Adipocyte (in vitro differentiated cells): ENCODE data around the gene HS1BP3.

Experiments used
- DNase-seq: peaks from one replicate; pipeline ENCODE4 v3.0.0-alpha.2; 2015; ENCODE audit warnings: low read depth
- H3K27me3 ChIP-seq: replicated peaks from 2 replicates; pipeline ENCODE4 v1.7.0; 2013; ENCODE audit warnings: mild to moderate bottlenecking, low read length, moderate library complexity; ENCODE audit not compliant: control insufficient read depth, insufficient read depth
- H3K36me3 ChIP-seq: 2 replicates; pipeline ENCODE4 v1.7.0; 2013; ENCODE audit warnings: low read length, mild to moderate bottlenecking, moderate library complexity; ENCODE audit not compliant: control insufficient read depth, insufficient read depth, severe bottlenecking
- H3K4me1 ChIP-seq: 2 replicates; pipeline ENCODE4 v1.7.0; 2013; ENCODE audit warnings: mild to moderate bottlenecking, low read length, moderate library complexity; ENCODE audit not compliant: control insufficient read depth, insufficient read depth
- H3K4me3 ChIP-seq: 2 replicates; pipeline ENCODE4 v1.7.0; 2013; ENCODE audit warnings: mild to moderate bottlenecking, low read length, moderate library complexity
- H3K9ac ChIP-seq: 2 replicates; pipeline ENCODE4 v1.7.0; 2013; ENCODE audit warnings: mild to moderate bottlenecking, low read length, moderate library complexity
- H3K9me3 ChIP-seq: 2 replicates; pipeline ENCODE4 v1.7.0; 2013; ENCODE audit warnings: mild to moderate bottlenecking, low read length, moderate library complexity; ENCODE audit not compliant: control insufficient read depth

The HS1BP3 gene

DNA sequence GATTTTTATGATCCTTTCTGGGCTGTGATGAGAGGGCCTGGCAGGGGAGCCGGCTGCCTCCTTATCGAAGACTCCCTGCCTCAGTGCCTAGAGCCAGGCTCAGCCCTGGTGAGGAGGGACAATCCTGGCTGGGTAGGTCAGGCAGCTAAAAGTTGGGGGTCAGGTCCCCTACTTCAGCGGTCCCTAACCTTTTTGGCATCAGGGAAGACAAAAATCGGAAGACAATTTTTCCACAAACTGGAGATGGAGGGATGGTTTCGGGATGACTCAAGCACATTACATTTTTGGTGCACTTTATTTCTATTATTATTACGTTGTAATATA lies 53.1 kb downstream of the HS1BP3 start:
- Histone ChIP-seq H3K4me3 (no peak overlapping the region), H3K4me1 (peaks cover 73% of the 10 kb centered on the region), H3K36me3 (no peaks in the 10 kb centered on the region), H3K27me3 (no peaks in the 10 kb centered on the region), H3K9me3 (no peaks in the 10 kb centered on the region), H3K9ac (peak overlapping the region; percentile 71)
- DNase-seq: no peak

DNA sequence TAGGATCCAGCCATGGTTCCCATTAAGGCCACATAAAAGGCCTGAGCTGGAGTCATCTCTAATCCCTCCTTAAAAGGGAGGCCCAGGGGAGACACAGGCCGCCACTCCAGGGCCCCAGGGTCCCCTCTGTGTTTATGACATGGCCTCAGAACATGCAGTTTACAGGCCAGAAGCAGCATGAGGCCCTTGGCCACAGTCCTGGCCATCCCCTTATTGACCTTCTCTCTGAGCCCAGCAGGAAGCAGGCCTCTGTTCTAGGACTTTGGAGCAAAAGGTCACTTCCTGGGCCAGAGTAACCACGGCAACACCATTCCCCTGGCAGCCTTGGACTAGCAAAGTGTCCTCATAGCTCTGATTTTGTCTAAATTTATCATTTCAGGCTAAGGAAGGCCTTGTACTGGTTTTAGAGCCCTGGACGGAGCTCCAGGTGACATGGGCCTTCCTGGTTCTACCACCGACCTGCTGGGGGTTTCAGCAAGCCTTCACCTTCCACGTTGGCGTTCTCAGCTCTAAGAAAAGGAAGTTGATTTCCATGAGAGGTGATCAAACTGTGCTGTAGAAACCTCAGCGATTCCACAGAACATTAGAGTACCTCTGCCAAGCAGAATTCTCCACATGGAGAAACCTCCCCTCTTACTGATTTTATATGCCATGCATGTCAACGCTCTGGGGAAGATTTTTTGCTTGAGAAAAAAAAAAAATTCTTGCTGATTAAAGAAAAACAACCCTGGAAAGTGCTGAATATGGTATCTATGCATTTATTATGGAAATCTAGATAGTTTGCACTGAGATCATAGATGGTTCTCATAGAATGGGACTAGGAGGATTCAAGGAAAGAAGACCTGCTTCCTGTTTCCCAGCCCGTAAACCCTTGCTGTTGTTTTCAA lies 53.7 kb downstream of the HS1BP3 start:
- Histone ChIP-seq H3K4me3 (no peak overlapping the region), H3K9me3 (no peaks in the 10 kb centered on the region), H3K27me3 (no peaks in the 10 kb centered on the region), H3K36me3 (no peaks in the 10 kb centered on the region), H3K4me1 (peaks cover 78% of the 10 kb centered on the region), H3K9ac (peak overlapping the region; percentile 71)
- no peak for DNase-seq

DNA sequence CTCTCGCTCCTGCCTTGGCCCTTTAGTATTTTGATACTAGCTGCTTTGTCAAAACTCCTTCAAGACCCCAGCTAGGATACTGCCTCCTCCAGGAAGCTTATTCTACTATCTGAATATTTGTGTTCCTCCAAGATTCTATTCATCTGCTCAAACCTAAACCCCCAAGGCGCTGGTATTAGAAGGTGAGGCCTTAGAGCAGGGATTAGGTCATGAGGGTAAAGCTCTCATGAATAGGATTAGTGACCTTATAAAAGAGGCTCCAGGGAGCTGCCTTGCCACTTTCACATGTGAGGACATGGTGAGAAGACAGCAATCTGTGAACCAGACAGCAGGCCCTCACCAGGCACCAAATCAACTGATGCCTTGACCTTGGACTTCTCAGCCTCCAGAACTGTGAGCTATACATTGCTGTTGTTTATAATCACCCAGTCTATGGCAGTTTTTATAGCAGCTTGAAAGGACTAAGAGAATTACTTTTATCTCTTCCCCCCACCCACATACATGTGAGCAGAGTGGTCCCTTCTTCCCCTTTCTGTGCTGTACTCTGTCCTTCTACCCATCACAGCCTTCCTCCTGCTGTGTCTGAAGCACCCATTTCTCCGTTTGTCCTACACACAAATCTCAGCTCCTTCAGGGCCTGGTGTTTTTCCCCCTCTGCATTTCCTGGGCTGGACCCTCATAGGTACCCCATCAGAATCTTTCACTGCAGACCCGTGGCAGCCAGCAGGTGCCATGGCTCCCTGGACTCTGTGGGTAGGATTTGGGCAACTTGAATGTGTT lies 54.5 kb downstream of the HS1BP3 start:
- Histone ChIP-seq H3K4me1 (peaks cover 73% of the 10 kb centered on the region), H3K27me3 (no peaks in the 10 kb centered on the region), H3K9me3 (no peaks in the 10 kb centered on the region), H3K4me3 (peak overlapping the region; percentile 8), H3K36me3 (no peaks in the 10 kb centered on the region), H3K9ac (peak overlapping the region; percentile 71)
- DNase-seq: no peak

DNA sequence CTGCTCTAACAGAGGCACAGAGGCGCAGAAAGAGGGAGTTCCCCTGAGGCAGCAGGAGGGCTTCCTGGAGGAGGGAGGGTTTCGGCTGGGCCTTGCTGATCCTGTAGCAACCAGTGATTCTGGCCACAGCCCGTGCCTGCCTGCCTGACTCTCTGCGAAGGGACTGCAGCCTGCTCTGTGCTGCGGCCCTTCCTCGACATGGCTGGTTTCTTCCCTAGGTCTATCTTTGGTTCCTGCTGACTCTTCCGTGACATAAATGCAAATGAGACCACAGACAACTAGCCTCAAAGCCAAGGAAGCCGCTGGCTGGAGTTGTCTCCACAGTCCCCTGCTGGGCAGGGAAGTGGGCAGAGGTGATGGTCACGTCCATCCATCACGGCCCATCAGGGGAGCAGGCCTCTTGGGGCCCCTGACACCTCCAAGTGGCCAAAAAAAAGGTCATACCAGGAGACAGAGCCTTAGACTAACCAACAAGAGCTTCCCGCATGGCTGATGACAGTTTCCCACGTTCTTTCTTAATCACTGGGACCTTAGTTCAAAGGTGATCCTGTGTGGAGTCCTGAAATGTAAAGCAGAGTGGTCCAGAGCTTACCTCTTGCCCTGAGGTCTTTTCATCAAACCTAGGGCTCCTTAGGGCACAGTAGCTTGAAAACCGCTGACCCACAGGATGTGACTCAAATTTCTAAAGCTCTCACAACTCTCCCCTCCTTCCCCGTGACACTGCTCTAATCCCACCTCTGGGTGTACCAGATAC lies 55.3 kb downstream of the HS1BP3 start:
- Histone ChIP-seq H3K27me3 (no peaks in the 10 kb centered on the region), H3K9ac (no peak overlapping the region), H3K4me3 (no peak overlapping the region), H3K36me3 (no peaks in the 10 kb centered on the region), H3K4me1 (peaks cover 70% of the 10 kb centered on the region), H3K9me3 (no peaks in the 10 kb centered on the region)
- DNase-seq: no peak

DNA sequence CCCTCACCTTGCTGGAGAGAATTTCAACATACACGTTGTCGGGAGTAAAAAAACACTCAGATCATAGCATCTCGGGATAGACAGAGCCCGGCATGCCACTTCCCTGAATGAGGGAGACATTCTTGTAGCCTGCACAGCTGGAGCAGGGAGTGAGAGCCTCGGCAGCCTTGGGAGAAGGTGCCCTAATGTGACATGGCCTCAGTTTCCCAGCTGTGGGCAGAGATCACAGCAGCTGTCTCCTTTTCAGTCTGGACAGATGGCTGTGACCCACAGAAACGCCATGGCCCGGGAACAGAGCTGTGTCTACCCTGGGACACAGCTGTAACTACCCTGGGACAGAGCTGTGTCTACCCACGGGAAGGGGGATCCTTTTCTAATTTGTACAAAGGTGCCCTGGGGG lies 55.9 kb downstream of the HS1BP3 start:
- Histone ChIP-seq H3K4me3 (no peak overlapping the region), H3K4me1 (peaks cover 68% of the 10 kb centered on the region), H3K9me3 (no peaks in the 10 kb centered on the region), H3K36me3 (no peaks in the 10 kb centered on the region), H3K9ac (peak overlapping the region; percentile 10), H3K27me3 (no peaks in the 10 kb centered on the region)
- no peak for DNase-seq

DNA sequence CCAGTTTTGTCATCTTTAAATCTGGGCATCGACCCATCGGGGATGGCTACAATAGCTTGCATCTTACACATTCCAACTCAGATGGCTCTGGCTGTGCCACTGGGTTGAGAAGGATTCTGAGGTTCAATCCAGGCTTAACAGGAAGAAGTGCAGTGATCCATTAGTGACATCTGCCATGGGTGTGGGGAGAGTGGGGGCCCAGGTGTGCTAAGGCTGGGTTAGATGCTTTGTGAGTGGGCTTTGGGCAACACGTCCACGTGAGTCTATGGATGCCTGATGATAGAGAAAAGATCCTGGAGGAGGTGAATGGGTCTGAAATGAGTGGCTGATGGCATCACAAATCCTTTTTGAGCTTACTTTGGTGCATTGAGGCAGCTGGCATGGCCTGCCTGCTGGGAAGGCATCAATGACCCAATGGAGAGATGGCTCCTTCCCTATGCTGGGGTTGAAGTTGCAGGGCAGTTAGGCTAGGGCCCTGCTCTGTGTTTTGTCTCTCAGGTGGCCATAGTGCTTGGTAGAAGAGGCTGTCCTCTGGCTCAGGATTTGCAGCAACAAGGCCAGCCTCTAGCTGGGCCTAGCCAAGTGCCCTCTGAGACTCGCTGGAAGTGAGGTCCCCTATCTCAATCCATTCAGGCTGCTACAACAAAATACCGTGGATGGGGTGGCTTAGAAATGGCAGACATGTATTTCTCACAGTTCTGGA lies 56.7 kb downstream of the HS1BP3 start:
- Histone ChIP-seq H3K27me3 (no peaks in the 10 kb centered on the region), H3K4me3 (no peak overlapping the region), H3K9me3 (no peaks in the 10 kb centered on the region), H3K36me3 (no peaks in the 10 kb centered on the region), H3K9ac (peak overlapping the region; percentile 62), H3K4me1 (peaks cover 68% of the 10 kb centered on the region)
- no peak for DNase-seq

DNA sequence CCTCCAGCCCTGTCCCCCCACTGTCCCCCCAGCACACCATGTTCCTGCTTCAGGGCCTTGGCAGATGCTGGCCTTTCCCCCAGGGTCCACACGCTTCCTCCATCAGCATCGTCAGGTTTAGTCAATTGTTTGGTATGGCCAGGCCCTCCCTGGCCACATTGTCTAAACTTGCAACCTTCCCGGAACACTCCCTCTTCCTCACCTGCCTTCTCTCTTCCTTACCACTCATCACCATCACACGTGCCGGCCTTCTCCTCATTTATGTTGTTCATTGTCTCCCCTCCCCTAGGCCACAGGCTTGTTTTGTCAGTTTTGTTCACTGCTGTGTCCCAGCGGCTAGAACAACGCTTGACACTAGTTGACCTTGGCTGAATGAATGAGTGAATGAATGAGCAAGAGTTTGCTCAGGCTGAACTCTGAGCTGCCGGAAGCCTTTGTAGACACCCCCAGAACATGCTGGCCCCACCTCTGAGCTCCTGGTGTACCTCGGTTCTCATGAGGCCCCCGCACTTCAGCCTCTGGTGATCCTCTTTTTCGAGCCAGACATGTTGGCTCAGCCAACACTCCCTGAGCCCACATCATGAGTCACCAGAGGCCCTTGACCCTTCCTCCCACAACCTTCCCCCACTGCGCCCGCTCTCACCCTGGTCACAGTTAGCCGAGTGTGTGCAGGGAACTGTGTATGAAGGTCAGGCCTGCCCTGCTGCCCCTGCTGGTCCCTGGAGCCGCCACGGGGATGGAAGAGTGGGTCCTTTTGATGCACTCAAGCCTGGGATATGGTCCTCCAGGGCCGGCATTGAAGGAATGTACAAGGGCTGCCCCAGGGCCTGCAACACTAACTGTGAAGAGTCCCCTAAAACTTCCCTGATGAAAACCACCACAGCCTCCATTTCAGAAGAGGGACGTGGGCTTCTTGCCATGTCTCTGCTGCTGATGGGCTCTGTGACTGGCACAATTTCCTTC lies 57.5 kb downstream of the HS1BP3 start:
- Histone ChIP-seq H3K9ac (peak overlapping the region; percentile 71), H3K36me3 (no peaks in the 10 kb centered on the region), H3K27me3 (no peaks in the 10 kb centered on the region), H3K4me1 (peaks cover 64% of the 10 kb centered on the region), H3K9me3 (no peaks in the 10 kb centered on the region), H3K4me3 (no peak overlapping the region)
- peak; percentile 74 for DNase-seq

DNA sequence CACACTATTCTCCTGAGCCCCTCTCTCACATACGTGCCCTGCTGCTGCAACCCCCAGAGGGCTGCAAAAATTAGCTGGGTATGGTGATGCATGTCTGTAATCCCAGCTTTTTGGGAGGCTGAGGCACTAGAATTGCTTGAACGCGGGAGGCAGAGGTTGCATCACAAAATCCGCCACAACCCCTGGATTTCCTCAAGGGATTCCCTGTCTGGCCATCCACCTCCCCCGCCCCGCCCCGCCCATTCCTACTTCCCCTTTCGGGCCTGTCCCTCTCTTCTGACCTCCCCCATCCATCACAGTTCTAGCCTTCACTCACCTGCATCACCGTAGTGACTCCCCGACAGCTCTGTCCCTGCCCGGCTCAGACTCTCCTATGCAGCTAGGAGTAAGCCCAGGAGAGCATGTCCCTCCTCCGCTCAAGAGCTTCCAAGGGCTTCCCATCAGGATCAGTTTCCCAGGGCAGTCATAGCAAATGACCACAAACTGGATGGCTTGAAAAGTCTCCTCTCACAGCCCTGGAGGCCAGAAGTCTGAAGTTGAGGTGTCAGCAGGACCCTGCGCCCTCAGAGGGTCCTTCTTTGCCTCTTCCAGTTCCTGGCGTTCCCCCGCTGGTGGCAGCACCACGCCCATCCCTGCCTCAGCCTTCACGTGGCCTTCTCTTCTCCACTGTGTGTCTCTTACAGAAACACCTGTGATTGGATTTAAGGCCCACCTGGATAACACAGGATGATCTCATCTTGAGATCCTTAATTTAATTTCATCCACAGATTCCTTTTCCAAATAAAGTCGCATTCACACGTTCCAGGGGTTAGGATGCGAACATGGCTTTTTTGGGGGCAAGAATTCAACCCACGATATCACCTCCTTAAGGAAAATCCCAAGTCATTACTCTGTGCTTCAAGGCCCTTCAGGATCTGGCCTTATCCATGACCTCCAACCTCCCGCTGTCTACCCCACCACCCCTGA lies 58.5 kb downstream of the HS1BP3 start:
- Histone ChIP-seq H3K9ac (peak overlapping the region; percentile 71), H3K4me1 (peaks cover 55% of the 10 kb centered on the region), H3K9me3 (no peaks in the 10 kb centered on the region), H3K4me3 (no peak overlapping the region), H3K27me3 (no peaks in the 10 kb centered on the region), H3K36me3 (no peaks in the 10 kb centered on the region)
- no peak for DNase-seq

DNA sequence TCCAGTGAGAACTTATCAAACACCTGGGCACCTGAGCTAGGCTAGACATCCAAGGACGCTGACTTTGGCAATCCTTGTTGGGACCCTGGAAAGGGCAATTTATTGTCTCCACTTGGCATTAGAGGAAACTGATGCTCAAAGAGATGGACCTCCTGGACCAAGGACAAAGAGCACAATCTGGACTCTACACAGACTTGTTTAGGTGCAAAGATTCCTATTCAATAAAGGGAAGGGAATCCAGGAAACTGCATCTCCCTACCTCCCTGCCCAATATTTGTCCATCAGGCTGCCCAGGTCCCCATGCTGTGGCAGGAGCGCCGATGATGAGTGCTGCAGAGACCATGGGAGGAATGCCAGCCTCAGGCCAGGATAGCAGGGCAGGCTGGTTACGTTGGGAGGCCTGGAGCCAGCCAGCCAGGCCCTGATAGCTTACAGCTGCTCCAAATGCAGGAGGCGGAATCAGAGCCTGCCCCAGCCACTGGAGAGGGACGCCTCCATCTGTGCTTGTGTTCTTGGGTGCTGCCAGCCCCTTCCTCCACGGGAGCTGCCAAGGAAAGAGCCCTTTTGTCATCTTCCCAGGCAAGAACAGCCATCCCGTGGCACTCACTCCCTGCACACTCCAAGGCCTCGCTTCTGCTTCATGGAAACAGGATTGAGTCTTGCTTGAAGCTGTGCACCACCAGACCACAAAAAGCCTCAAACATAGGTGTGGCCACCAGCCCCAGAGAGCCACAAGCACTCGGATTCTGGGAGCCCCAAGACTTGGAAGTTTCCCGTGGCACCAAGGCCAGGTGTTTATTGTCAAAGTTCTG lies 60.0 kb downstream of the HS1BP3 start:
- H3K9me3 ChIP-seq: no peaks in the 10 kb centered on the region
- DNase-seq: no peak
- no peak overlapping the region for H3K9ac ChIP-seq
- H3K4me1 ChIP-seq: peaks cover 46% of the 10 kb centered on the region
- no peak overlapping the region for H3K4me3 ChIP-seq
- no peaks in the 10 kb centered on the region for H3K36me3 ChIP-seq
- H3K27me3 ChIP-seq: no peaks in the 10 kb centered on the region
